Measurements from ENCODE around the gene SLC2A4.

The SLC2A4 gene

GRCh38 chr17:7249214-7249613 lies 32.3 kb upstream of the SLC2A4 start:
- no peak for DNase-seq

GRCh38 chr17:7249830-7250229 lies 31.7 kb upstream of the SLC2A4 start:
- no peak for DNase-seq

GRCh38 chr17:7250695-7251627 lies 30.6 kb upstream of the SLC2A4 start:
- no peak for DNase-seq

GRCh38 chr17:7251661-7252175 lies 29.8 kb upstream of the SLC2A4 start, which contains the start of gene CTDNEP1:
CTDNEP1 (minus strand) TSS chr17:7251734; CDS start chr17:7251296, 438 bp downstream.
- DNase-seq: peak; percentile 91

- DNase-seq: no peak
Observed at GRCh38 chr17:7252176-7253043, 29.1 kb upstream of the SLC2A4 start, which contains the start of gene ELP5. ELP5 (plus strand) TSS chr17:7252215; CDS start chr17:7252551, 336 bp downstream.

- DNase-seq: no peak
Observed at GRCh38 chr17:7253082-7253481, 28.4 kb upstream of the SLC2A4 start.

- DNase-seq: no peak
Observed at GRCh38 chr17:7254511-7254910, 27.0 kb upstream of the SLC2A4 start.

- no peak for DNase-seq
Observed at GRCh38 chr17:7256766-7257456, 24.6 kb upstream of the SLC2A4 start.

GRCh38 chr17:7258731-7259554 lies 22.6 kb upstream of the SLC2A4 start:
- no peak for DNase-seq

- no peak for DNase-seq
Observed at GRCh38 chr17:7259555-7259889, 22.0 kb upstream of the SLC2A4 start.

- DNase-seq: no peak
Observed at GRCh38 chr17:7260151-7260550, 21.4 kb upstream of the SLC2A4 start.

- DNase-seq: no peak
Observed at GRCh38 chr17:7260651-7261378, 20.7 kb upstream of the SLC2A4 start.

- DNase-seq: no peak
Observed at GRCh38 chr17:7261379-7262191, 19.9 kb upstream of the SLC2A4 start.

GRCh38 chr17:7262192-7262934 lies 19.2 kb upstream of the SLC2A4 start, which contains the start of gene CLDN7:
CLDN7 (minus strand) TSS chr17:7262478; CDS start chr17:7262043, 435 bp downstream.
- no peak for DNase-seq

GRCh38 chr17:7262935-7263800 lies 18.4 kb upstream of the SLC2A4 start:
- DNase-seq: no peak

- no peak for DNase-seq
Observed at GRCh38 chr17:7263801-7264078, 17.8 kb upstream of the SLC2A4 start.

GRCh38 chr17:7266784-7267183 lies 14.7 kb upstream of the SLC2A4 start:
- DNase-seq: no peak

- DNase-seq: no peak
Observed at GRCh38 chr17:7279448-7279847, 2.1 kb upstream of the SLC2A4 start.
